Measurements from ENCODE around the gene SPINK7.
"Not testable (repeated sequence)": the region's sequence is repeated elsewhere in the genome, so short reads cannot be mapped to it uniquely, and the experiment has no call there.

The SPINK7 gene

GRCh38 chr5:148312153-148312552, at the start of gene SPINK7:
TSS of gene SPINK7 (plus strand) at chr5:148312423. CDS start at chr5:148312484, 61 bp downstream.
- no peak for DNase-seq

DNA sequence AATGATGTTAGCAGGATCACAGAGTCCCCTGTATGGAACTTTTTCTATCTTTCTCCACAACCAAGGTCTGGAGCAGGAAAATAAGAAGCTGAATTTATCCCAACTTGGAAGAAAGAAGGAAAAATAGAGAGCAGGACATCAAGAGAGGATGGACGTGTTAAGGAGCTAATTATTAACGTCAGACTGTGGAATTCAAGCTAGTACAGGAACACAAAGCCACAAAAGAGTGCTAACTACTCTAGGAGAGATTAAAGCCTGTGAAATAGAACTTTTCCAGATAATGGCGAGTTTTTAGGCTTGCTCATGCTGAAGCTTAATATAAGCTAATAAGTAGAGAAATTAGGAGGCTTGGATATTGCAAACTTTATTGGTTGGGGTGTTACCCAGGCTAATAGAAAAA, 44.3 kb upstream of the SPINK7 start:
- no peak for DNase-seq

GRCh38 chr5:148268566-148268965, 43.7 kb upstream of the SPINK7 start, which contains the start of gene SPINK13:
TSS of gene SPINK13 (plus strand) at chr5:148268794. CDS start at chr5:148270073, 1,279 bp downstream.
- no peak for DNase-seq

GRCh38 chr5:148275129-148275528, 37.1 kb upstream of the SPINK7 start:
- not testable (repeated sequence) for DNase-seq

DNA sequence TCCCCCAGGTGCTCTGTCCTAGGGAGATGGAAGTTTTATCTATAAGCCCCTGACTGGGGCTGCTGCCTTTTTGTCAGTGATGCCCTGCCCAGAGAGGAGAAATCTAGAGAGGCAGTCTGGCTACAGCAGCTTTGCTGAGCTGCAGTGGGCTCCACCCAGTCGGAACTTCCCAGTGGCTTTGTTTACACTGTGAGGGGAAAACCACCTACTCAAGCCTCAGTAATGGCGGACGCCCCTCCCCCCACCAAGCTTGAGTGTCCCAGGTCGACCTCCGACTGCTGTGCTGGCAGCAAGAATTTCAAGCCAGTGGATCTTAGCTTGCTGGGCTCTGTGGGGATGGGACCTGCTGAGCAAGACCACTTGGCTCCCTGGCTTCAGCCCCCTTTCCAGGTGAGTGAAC, 31.3 kb upstream of the SPINK7 start:
- DNase-seq, result peak; percentile 2

DNA sequence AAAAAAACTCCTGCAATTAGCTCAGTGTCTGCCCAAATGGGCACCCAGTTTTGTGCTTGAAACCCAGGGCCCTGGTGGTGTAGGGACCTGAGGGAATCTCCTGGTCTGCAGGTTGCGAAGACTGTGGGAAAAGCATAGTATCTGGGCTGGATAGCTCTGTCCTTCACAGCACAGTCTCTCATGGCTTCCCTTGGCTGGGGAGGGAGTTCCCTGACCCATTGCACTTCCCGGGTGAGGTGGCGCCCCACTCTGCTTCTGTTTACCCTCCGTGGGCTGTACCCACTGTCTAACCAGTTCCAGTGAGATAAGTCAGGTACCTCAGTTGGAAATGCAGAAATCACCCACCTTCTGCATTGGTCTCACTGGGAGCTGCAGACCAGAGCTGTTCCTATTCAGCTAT, 30.9 kb upstream of the SPINK7 start:
- not testable (repeated sequence) for DNase-seq

GRCh38 chr5:148290271-148291195, 21.7 kb upstream of the SPINK7 start:
- no peak for DNase-seq

DNA sequence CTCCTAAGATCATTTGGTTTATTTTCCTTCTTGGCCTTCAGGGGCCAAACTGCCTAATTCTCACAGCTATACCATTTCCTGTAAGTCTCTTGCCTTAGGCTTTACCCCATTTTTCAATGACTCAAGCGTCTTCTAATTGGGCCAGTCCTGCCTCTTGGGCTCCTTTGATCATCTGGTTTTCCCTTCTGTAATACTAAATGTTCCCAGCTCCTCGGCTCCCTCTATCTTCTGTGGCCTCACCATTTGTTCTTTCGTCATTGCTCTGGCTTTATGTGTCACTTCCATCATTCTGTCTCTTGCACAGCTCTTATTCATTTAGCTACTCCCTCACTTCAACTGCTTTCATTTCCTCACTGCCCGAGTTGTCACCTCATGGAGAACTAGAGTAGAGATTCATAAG, 14.5 kb upstream of the SPINK7 start:
- DNase-seq, result no peak

GRCh38 chr5:148306446-148306845, 5.8 kb upstream of the SPINK7 start:
- no peak for DNase-seq

DNA sequence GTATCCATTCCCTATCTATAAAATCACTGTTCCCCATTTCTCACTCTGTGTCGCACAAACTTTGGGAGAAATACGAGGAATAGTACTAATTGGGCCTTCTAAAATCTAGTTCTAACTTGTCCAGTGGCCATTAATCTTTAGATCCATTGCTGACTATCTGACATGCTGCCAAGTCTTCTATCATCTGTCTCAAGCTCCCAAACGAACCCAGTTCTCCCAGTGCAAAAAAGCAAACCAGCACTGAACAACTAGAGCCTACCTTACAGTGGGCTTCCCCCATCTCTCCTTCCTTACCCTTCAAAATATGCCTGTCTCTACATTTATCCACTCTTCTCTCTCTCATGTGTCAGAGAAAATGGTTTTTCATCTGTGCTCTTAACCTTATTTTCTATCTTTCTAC, 3.2 kb upstream of the SPINK7 start:
- no peak for DNase-seq

GRCh38 chr5:148309746-148310145, 2.5 kb upstream of the SPINK7 start:
- DNase-seq, result no peak

DNA sequence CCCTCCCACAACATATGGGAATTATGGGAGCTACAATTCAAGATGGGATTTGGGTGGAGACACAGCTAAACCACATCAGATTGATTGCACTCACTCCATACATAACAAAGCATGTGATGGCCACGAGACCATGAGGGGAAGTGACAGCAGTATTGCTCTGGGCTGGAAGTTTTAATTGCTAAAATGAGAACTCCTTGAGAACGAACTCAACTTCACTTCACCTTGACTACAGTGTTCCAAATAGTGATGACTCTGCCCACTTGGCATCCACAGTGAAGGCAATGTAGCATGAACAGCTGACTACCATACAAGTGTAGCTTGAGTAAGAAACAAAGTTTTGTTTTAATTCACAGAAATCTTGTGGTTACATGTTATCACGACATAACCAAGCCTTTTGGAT, 739 bp upstream of the SPINK7 start:
- DNase-seq, result no peak

DNA sequence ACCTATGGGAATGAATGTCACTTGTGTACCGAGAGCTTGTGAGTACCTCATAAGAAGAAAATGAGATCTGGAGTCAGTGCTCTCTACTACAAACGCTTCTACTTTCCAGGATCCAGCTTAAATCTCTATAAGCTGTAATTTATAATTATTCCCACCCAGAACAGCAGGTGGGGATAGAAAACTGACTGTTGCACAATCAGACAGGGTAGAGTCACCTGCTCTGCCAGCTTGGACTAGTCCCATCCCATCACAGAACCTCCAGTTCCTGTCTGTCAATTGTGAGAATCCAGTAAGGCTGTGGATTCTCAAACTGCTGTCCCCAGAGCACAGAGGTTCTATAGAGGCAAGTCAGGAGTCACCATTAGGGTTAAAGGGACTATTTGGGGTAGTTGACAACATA, 2.0 kb downstream of the SPINK7 start:
- no peak for DNase-seq

DNA sequence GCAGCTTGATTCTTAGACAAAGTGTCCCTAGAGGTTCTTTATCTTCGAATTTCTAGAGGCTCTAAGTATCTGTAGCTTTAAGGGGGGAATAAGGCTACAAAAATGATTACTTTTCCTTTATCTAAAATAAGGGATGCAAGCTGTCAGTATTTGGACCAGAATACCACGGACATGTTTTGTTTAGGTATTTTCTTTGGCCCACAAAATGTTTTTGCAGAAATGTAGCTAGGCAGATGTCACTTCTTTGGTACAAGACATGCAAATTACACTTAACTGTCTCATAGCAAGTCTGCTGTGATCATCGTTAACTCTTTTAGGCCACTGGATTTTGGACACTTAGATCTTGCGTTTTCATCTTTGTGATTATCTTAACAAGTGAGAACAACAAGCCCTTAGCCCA, 2.5 kb downstream of the SPINK7 start:
- no peak for DNase-seq

DNA sequence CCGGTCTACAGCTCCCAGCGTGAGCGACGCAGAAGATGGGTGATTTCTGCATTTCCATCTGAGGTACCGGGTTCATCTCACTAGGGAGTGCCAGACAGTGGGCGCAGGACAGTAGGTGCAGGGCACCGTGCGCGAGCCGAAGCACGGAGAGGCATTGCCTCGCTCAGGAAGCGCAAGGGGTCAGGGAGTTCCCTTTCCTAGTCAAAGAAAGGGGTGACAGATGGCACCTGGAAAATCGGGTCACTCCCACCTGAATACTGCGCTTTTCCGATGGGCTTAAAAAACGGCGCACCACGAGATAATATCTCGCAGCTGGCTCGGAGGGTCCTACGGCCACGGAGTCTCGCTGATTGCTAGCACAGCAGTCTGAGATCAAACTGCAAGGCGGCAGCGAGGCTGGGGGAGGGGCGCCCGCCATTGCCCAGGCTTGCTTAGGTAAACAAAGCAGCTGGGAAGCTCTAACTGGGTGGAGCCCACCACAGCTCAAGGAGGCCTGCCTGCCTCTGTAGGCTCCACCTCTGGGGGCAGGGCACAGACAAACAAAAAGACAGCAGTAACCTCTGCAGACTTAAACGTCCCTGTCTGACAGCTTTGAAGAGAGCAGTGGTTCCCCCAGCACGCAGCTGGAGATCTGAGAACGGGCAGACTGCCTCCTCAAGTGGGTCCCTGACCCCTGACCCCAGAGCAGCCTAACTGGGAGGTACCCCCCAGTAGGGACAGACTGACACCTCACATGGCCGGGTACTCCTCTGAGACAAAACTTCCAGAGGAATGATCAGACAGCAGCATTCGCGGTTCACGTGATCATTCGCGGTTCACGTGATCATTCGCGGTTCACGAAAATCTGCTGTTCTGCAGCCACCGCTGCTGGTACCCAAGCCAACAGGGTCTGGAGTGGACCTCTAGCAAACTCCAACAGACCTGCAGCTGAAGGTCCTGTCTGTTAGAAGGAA, 8.1 kb downstream of the SPINK7 start:
- peak; percentile 15 for DNase-seq

- DNase-seq, result no peak
These were observed 21.1 kb downstream of the SPINK7 start for GRCh38 chr5:148333262-148333849.

GRCh38 chr5:148335259-148335658, 23.0 kb downstream of the SPINK7 start, which contains the start of gene SPINK9:
TSS of gene SPINK9 (plus strand) at chr5:148335559. CDS start at chr5:148335614, 55 bp downstream.
- DNase-seq, result no peak

DNA sequence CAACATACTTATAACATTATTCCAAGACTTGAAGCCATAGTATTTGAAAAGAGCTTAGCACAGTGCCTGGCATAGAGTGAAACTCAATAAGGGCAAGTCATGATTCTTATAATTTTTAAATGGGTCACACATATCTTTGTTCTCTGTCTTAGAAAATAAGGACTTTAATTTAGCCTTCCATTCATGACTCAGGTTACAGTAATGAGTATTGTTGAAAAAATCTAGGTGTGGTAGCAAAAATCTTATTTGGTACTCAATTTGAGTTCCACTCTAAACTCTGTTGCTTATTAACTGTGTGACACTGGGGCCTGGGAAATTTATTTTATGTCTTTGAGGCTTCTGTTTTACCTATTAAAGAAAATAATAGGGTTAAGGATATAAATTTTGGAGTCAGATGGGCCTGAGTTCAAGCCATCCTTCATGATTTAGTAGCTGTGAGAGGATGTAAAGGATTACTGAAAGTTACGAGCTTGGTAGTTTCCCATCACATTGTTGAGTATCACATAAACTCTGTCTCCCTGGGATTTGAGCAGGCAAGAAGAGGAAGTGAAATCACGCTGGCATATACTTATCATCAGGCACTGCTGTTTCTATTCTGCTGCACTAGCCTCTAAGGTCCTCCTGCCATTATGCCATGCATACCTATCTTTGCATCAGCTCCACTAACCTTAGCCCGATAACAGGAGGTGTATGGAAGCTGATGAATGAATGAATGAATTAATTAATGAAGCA, 24.6 kb downstream of the SPINK7 start:
- DNase-seq, result no peak

DNA sequence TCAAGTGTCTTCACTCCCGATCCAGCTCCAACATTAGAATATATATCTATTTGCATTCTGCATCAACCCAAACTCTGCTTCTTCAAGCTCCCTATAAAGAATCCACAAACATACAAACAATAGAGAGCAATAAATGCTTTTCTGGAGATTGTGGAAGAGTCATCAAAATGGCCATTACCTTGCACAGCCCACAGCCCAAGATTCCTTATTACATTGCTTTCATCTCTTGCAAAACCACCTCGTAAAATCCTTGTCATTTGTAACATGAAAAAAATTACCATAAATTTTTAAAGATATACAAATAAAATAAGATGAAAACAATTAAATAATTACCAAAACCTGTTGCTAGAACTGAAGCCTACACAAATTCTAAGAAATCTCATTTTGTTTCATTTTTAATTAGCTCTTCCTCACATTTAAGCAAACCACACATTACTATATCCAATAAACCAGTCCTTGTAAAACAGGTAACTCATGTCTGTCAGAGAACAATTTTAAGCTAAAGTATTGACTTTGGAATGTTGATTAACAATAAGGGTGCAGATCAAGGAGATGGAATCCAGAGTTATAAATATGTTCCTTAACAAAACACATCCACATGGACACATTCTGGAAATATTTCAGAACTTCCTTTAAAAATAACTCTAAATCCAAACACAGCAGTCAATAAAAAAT, 30.3 kb downstream of the SPINK7 start:
- DNase-seq, result no peak

- no peak for DNase-seq
These were observed 30.8 kb downstream of the SPINK7 start for GRCh38 chr5:148343046-148343407.

GRCh38 chr5:148343603-148344487, 31.6 kb downstream of the SPINK7 start:
- DNase-seq, result no peak

All from CD4-positive, alpha-beta T cell treated with Interleukin-12 subunit alpha and Interleukin-12 subunit beta, for 1 hour (primary cell).